ENCODE measurements around the gene DISC1.
"Not testable (repeated sequence)": the region's sequence is repeated elsewhere in the genome, so short reads cannot be mapped to it uniquely, and the experiment has no call there.

DISC1 gene

DNA sequence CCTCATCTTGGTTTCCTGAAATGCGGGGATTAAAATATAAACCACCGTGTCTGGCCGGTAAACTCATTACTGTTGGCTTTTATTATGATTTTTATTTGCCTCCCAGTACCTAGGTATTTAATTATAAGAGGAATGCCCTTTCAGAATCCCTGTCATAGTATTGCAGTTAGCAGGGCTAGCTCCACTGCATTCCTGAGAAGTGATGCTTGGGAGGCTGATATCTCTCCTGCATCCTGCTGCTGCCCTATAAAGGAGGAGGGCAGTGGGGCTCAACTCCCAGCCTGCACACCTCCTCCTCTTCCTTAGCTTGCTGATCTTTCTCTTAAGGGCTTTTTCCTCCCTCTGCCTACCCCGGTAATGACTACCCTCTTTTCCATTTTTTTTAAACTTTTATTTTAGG lies 19.9 kb upstream of the DISC1 start:
- DNase-seq: no peak

DNA sequence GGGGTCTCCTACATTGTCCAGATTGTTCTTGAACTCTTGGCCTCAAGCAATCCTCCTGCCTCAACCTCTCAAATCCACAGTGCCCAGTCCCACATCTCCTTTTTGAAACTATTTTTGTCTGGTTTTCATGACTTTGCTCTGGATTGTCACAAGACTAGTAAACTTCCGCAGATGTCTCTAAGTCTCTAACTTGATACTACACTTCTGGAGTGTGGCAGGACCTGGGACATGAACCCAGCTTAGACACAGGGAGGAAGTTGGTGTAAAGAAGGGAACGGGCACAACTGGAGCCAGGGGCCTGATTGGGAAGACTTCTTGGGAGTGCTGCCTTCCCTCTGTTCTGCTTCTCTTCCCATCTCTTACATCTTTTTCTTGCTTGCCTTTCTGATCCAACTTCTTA lies 16.2 kb upstream of the DISC1 start:
- DNase-seq: no peak

DNA sequence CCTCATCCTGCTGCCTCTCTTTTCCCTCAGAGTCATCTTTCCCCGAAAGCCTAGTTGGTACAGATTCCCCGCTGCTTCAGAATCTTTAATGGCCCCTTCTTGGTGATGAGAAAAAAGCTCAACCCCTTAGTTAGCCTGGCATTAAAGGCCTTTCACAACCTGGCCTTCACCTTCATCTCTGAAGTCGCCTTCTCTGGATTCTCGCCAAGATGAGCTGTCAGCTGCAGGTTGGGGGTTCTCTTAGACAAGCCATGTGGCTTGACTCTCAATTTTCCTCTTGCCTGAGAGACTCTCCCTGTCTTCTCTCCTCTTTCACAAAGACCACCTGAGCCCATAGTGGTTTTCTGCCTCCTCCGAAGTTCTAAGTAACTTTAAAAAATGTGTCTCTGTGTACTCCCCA lies 15.5 kb upstream of the DISC1 start:
- no peak for DNase-seq

DNA sequence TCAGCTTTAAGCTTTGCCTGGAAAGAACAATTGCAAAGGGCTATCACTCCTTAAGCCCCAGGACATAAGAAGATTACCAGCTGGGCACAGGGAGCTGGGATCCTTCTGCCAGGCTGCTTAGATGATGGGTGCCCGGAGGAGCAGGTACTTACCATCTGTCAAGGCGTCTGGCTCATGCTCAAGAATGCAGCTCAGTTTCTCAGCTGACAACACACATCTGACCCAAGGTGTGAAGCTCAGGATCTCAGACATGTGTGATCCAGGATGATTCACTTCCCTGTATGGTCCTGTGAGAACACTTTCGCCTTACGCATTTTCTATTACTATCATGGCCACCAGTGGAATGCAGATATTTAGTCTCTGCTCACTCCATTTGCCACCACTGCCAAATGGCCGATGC lies 14.7 kb upstream of the DISC1 start:
- DNase-seq: no peak

DNA sequence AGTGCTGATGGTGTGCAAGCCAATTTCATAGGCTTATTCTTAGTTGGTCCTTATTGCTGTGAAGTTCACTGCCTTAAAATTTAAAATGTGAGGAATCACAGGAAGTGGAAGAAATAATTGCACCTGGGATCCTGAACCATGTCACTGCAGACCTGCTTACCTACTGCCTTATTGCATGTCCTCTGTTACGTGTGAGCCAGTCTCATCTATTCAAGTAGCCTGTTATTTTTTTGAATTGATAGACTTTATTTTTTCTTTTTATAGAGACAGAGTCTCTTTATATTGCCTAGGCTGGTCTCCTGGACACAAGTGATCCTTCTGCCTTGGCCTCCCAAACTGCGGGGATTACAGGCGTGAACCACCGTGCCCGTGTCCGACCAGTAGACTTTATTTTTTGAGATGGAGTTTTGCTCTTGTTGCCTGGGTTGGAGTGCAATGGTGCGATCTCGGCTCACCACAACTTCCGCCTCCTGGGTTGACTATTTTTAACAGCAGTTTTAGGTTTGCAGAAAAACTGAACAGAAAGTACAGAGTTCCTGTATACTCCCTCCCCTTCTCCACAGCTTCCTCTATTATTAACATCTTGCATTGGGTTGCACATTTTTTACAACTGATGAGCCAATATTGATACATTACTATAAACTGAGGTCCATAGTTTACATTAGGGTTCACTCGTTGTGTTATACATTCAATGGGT lies 14.0 kb upstream of the DISC1 start:
- peak; percentile 34 for DNase-seq

DNA sequence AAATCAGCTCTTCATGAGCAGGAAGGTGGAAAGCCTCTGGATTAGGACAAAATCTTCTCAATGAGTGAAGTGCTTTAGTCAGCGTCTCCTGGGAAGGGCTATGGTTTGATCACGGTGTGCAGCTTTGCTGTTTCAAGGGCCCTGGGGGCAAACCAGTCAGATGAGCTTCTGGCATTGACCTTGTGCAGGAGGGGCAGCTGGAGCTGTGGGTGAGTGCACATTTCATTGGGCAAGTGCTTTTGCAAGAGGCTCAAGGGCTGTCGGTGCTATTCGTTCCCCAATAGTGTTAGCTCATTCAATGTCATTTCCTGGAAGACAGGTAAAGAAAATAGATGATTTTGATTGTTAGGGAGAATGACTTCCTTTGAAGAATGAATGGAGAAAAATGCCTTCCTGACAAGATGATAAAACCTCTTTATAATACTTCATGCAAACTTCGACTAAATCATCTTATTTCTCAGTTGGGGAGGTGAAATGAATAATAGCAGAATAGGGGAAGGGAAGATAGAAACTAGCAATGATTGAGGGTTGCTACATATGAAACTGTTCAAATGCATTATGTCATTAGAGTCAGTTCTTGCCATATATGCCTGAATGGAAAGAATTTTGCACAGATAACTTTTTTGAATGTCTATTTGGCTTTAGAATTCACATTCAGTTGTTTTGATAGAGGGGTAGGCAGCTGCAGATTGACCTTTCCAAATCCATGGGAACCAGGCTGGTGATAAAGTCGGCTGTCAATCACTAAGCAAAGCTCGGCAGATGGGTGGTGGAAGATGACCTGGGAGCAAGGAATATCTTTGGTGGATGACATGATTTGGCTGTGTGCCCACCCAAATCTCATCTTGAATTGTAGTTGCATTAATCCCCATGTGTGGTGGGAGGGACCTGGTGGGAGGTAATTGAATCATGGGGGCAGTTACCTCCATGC lies 12.9 kb upstream of the DISC1 start:
- no peak for DNase-seq

DNA sequence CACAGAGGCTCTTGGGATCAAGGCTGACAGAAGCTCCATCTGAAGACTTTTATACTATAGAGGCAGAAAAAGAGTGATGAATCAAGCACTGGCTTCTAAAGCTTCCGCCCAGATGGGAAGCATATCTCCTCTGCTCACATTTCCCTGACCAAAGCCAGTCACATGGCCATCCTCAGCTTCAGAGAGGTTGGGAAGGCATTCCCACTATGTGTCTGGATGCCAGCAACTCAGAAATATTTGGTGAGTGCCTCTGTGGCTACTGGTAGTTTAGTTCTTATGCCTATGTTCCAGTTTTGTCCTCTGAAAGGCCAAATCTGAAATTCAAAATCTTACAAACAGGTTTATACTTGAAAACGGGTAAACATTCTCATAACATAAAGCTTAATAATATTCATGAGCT lies 9.9 kb upstream of the DISC1 start:
- no peak for DNase-seq

DNA sequence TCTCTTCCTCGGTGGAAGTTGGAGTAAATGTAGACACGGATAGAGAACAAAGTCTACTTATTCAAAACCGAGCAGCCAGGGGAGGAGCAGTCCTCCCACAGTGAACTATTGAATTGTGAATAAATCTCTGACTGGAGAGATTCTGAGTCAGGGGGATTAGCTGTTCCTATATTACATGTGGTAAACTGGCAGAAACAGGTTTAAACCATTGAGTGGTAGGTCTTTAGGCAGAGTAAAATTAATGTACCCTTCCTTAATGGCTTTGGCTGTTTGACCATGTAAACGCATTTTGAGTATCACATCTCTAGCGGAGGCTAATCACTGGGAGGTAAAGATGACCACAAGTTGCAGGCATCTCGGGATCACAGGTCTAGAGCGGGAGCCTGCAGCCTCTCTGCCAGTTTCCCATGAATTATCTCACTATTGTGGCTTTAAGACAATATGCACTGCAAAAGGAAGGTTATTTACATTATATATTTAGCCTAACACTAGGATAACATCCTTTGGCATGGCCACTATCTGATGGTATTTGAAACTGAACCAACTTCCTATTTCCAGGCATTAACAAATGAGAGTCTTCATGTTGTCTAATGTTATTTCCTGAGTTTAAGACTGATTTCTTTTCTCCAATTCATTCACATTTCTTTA lies 7.9 kb upstream of the DISC1 start:
- DNase-seq: no peak

DNA sequence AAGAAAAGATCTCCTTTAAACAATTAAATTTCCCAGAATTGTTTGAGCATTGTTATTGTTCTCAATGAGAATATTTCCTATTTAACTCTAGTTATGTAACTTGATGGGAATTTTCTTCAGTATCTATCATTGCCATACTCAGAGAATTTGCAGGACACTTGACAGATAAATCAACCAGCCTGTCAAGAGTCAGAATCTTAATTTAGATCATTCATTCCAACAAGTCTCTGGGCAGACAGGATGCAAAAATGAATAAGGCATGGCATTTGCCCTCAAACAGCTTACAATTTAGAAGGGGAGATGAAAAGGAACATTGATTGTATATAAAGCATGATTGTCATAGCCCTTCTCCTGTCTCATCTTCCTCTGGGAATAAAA lies 7.3 kb upstream of the DISC1 start:
- no peak for DNase-seq

DNA sequence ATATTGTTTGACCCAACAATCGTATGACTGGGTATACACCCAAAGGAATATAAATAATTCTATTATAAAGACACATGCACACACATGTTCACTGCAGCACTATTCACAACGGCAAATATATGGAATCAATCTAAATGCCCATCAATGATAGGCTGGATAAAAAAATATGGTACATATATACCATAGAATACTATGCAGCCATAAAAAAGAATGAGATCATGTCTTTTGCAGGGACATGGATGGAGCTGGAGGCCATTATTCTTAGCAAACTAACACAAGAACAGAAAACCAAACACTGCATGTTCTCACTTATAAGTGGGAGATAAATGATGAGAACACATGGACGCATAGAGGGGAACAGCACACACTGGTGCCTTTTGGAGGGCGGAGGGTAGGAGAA lies 1.5 kb upstream of the DISC1 start:
- DNase-seq: not testable (repeated sequence)

DNA sequence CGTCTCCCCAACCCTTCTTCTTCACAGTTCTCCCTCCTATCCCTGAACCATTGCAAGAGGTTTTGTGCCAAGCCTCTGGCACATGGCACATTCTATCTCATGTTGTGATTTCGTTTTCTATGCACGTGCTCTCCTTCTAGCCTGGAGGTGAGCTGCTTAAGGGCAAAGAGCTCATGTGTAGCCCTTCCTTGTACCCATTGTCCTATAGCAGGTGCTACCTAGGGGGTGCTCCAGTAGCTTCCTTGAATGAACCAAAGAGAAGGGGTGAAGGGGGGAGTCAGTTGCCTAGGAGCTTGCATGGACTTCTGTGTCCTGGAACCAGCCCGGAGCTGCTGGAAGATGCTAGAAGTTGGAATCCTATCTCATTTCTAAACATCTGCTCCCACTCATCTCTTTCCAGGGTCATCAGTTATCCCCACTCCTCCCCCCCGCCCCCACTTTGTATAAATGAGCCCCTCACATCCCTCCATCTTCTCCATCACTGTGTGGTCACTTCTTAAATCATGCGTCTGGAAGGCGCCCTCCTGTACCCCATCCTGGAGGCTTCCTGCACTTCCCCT lies 535 bp upstream of the DISC1 start:
- no peak for DNase-seq

DNA sequence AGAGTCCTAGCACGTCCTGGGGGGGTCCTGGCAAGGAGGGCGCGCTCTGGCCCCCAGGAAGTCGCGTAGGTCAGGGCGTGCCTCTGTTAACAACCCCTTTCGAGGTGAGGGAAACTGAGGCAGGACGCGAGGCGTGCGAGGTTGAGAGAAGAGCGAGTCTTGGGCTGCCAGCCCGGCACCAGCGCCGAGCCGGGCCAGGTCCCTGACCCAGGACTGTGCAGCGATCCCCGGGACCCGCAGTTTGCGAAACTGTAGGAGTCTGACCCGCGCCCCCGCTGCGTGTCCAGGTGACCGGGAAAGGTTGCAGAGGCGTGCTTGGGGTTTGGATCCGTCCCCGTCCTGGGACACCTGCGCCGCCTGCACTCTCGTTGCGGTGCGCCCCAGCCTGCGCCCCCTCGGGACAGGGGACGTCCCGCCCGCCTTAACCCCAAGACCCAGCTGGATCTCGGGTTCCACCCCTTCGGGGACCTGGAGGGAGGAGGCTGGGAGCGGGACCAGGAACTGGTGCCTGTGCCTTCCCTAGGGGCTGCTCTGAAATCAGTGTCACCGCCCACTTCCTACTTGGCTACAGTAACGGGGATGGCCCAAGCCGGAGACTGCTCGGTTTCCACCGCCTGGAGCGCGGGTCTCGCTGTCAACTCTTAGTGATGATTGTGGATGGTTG lies 493 bp downstream of the DISC1 start:
- peak; percentile 33 for DNase-seq

DNA sequence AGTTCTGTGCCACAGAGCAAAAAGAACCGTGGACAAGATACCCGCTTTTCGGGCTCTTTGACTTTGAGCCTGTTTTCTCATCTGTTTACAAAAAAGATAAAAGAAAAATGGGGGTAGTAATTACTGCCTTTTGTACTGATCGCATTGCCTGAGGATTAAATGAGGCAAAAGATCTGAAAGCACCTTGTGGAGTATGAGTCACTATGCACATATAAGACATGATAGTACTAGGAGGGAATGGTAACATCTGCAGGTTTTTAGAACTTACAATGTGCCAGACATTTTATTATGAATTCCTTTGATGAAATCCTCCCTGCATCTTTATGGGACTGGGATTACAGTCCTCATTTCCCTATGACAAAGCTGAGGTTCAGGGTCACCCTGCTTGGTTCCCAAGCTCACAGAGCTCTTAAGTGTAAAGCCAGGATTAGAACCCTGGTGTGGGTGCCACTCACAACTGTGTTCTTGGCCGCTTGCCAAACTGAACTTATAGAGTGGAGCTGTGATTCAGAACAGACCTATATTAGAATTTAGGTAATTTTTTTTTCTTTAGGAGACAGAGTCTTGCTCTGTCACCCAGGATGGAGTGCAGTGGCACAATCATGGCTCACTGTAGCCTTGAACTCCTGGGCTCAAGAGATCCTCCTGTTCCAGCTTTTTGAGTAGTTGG lies 1.8 kb downstream of the DISC1 start:
- peak; percentile 56 for DNase-seq

DNA sequence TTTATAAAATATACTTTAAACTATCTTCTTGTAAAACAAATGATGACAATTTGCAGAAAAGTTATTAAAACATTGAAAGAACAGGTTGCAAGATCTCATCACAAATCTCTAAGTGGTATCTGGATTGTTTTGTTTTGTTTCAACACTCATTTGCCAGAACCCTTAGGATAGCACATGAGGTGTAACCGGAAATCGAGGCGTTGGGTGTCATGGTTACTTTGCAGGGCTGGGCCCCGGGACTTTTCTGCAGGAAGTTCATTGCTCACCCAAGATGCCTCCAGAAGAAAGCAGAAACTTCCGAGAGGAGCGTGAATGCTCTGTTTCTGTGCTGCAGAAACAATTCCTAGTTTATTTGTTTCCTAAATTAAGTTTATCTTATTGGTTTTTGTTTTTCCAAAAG lies 2.5 kb downstream of the DISC1 start:
- no peak for DNase-seq

DNA sequence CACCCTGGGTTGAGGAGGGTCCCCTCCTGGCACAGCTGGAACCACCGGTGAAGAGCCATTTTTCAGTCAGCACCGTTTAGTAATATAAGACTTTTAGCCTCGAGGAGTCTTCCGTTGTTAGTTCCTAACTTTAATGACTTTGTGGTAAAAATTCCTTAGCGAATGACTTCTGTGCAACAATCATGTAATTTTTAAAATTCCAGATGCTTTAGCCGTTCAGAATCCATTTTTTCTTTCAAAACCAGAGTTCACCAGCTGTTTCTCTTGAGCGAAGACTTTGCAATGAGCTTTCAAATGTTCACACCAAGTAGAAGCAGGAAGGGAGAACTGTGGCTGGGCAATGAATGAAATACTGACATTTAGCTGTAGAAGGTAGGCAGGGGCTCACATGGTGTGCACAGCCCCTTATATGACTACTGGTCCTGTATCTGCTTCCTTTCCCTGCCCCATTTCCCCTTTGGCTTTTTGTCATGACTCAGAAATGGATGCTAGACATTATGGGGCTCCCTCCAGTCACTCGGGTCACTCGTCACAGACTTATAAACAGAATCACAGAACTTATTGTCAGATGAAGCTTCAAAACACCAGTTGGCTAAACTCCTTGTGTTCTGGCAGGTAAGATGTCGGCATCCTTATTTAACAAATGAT lies 4.1 kb downstream of the DISC1 start:
- DNase-seq: no peak

DNA sequence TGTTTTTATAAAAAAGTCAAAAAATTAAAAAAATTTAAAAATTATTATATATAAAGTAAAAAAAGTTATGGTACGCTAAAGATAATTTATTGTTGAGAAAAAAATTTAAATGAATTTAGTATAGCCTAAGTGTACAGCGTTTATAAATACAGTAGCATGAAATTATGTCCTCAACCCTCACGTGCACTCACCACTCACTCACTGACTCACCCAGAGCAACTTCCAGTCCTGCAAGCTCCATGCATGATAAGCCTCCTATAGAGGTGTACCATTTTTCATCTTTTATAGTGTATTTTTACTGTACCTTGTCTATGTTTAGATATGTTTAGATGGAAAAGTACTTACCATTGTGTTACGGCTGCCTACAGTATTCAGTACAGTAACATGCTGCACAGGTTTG lies 5.1 kb downstream of the DISC1 start:
- no peak for DNase-seq

DNA sequence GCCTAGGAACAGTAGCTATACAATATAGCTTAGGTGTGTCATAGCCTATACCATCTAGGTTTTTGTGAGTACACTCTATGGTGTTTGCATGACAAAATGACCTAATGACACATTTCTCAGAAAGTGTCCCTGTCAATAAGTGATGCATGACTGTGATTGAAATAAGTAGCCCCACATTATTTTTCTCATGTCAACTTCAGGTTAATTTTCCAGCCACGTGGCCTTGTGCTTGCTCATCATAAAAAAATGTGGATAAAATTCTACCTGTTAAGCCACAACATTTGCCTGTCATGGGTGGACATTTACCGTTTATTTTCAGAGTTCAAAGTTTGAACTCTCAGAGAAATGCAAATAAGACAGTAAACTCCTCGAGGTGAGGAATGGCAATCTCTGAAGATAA lies 5.5 kb downstream of the DISC1 start:
- no peak for DNase-seq

DNA sequence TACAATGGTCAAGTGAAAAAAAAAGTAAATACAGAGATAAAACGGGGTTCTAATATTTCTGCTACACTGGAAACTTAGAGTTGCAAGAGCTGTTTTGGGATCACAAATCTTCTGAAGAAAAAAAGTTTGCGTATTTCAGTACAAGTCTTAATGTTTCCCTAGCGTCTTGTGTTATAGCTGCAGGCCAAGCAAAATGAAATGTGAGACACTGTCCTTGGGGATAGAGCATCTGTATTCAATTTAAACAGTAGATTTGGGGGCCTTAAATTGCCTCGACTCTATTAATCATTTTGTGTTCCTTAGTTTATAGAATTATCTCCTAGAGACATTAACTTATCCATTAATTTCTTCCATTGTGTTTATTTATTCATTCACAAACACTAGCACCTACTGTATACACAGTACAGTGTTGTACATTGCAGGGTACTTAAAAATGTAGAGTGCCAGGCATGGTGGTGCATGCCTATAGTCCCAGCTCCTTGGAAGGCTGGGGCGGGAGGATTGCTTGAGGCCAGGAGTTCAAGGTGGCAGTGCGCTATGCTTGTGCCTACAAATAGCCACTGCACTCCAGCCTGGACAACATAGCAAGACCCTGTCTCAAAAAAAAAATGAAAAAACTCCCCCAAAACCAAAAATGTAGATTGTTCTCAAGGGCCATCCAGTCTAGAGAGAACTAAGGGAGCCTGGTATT lies 7.9 kb downstream of the DISC1 start:
- DNase-seq: no peak

DNA sequence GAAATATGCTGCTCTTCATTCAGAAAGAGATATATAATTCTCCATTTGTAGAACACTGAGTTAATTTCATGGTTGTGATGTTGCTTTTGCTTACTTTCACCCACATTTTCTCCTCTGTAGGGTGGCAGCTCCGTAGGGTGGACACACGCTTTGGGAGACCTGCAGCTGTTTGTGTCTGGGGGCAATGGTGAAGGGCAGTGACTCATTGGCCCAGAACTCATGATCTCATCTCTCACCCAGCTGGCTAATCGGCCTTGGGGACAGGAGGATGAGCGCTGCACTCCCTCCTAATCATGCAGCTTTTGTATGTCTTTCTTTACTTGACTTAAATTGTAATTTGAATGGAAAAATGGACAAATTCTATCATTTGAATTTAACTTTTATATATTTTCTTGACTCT lies 9.6 kb downstream of the DISC1 start:
- DNase-seq: no peak

DNA sequence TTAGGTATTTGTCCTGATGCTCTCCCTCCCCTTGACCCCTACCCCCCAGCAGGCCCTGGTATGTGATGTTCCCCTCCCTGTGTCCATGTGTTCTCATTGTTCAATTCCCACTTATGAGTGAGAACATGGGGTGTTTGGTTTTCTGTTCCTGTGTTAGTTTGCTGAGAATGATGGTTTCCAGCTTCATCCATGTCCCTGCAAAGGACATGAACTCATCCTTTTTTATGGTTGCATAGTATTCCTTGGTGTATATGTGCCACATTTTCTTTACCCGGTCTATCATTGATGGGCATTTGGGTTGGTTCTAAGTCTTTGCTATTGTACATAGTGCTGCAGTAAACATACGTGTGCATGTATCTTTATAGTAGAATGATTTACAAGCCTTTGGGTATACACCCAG lies 10.3 kb downstream of the DISC1 start:
- DNase-seq: not testable (repeated sequence)

DNA sequence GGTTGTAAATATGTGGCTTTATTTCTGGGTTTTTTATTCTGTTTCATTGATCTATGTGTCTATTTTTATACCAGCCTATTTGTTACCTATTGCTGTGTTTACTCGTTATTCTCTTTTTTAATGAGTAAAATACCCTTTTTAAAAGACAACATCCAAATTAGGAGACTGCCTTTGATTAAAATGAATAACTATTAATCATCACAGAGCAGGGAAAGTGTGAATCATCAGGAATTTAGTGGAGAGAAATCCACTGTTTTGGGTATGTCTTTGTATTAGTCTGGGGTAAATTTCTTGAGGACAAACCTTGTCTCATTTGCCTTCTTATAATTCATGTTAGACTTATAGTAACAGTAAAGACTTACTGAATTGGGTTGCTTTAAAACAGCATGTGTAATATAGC lies 12.1 kb downstream of the DISC1 start:
- DNase-seq: no peak

Data from activated CD8-positive, alpha-beta memory T cell treated with anti-CD3 and anti-CD28 coated beads, Interleukin-2, amount 50 U/mL, for 4 hours (primary cell).